ENCODE results near the gene MID1. TPM values are rescaled to one million over a fixed set of nuclear protein-coding genes. Genes with fewer than 3 reads are reported as not detected.

MID1 gene
- total RNA-seq, 2 experiments from 2014 or later = 0.28 to 0.70 TPM

DNA sequence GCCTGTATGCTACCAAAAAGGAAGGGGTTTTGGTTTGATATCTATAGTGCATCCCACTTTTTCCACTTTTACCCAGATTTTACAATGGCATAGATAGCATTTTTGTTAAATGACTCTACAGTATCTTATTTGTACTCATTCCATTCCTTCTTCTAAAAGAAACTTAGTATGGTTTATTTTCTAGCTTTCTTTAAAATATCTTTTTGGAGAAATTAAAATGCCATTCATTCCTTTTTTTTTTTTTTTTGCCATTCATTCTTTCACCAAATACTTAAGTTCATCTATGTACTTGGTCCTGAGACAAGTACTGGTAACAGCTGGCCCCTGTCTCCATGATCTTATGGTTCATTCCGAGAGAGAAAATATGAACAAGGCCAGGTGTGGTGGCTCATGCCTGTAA lies 49.1 kb downstream of the MID1 start:
- H3K4me1 Mint-ChIP-seq = no peaks in the 10 kb centered on the region
- no peaks in the 10 kb centered on the region for H3K9me3 Mint-ChIP-seq
- DNase-seq = no peak
- no peak overlapping the region for H3K27ac Mint-ChIP-seq
- H3K36me3 Mint-ChIP-seq = no peaks in the 10 kb centered on the region
- no peak overlapping the region for H3K4me3 Mint-ChIP-seq
- H3K27me3 Mint-ChIP-seq = peaks cover 4% of the 10 kb centered on the region

- Mint-ChIP-seq H3K9me3 (no peaks in the 10 kb centered on the region), H3K27me3 (peaks cover 4% of the 10 kb centered on the region), H3K27ac (no peak overlapping the region), H3K4me1 (no peaks in the 10 kb centered on the region), H3K36me3 (no peaks in the 10 kb centered on the region), H3K4me3 (no peak overlapping the region)
- DNase-seq = no peak
Measured at GRCh38 chrX:10570601-10571000, 49.8 kb downstream of the MID1 start.

DNA sequence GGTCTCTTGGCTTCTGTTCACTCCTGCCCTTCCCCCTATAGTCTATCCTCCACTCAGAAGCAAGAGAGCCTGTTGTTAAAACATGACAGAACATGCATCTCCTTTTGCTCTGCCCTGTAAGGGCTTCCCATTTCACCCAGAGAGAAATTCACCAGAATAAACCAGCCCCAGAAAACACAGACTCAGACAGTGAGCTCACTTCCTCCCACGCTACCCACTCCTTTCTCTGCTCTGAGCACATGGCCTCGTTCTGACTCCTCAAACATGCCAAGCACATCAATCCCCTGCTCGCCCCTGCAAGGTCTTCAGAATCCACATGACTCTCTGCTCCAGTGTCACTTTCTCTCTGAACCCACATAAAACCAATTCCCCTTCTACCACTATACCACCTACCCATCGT lies 50.4 kb downstream of the MID1 start:
- Mint-ChIP-seq H3K36me3 (no peaks in the 10 kb centered on the region), H3K27ac (no peak overlapping the region), H3K4me3 (no peak overlapping the region), H3K27me3 (peaks cover 4% of the 10 kb centered on the region), H3K9me3 (no peaks in the 10 kb centered on the region), H3K4me1 (no peaks in the 10 kb centered on the region)
- DNase-seq = no peak

- Mint-ChIP-seq H3K4me3 (no peak overlapping the region), H3K27ac (no peak overlapping the region), H3K27me3 (no peaks in the 10 kb centered on the region), H3K9me3 (no peaks in the 10 kb centered on the region), H3K4me1 (no peaks in the 10 kb centered on the region), H3K36me3 (no peaks in the 10 kb centered on the region)
- DNase-seq = no peak
Measured at GRCh38 chrX:10568428-10568827, 52.0 kb downstream of the MID1 start.

DNA sequence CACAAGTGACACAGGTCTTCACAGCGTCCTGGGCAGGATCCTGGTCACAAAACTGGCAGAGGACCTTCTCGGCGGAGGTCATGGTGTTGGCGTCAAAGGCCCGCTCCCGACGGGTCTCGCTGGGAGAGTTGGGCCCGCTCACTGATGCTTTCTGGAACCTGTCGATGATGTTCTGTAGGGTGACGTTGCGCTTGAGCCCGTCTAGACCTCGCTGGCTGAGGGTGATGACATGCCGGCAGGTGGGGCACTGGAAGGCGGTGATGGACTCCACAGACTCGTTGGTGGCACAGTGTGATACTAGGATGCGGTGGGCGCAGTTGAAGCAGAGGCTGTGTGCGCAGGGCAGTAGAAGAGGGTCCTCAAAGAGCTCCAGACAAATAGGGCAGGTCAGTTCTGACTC lies 53.2 kb downstream of the MID1 start:
- no peak for DNase-seq
- Mint-ChIP-seq H3K9me3 (no peaks in the 10 kb centered on the region), H3K27me3 (no peaks in the 10 kb centered on the region), H3K36me3 (no peaks in the 10 kb centered on the region), H3K4me3 (no peak overlapping the region), H3K27ac (no peak overlapping the region), H3K4me1 (no peaks in the 10 kb centered on the region)

DNA sequence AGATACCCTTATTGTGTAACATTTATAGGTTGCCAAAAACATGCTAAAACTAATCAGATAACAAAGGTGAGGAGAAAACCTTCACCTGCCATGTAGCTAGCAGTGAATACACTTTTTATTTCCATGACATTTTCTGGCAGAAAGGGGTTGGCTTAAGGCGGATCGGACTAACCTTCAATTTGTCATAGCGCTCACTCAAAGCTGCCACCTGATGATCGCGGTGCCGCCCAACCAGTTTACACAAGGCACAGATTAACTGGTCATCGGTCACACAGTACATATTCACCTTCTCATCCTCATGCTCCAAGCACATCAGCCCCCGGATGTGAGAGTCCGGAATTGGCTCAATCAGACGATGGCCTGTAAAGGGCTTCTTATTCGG lies 53.7 kb downstream of the MID1 start:
- Mint-ChIP-seq H3K4me3 (no peak overlapping the region), H3K36me3 (no peaks in the 10 kb centered on the region), H3K4me1 (no peaks in the 10 kb centered on the region), H3K27me3 (no peaks in the 10 kb centered on the region), H3K9me3 (no peaks in the 10 kb centered on the region), H3K27ac (no peak overlapping the region)
- no peak for DNase-seq

- H3K27me3 Mint-ChIP-seq = no peaks in the 10 kb centered on the region
- H3K36me3 Mint-ChIP-seq = no peaks in the 10 kb centered on the region
- H3K9me3 Mint-ChIP-seq = no peaks in the 10 kb centered on the region
- DNase-seq = no peak
- H3K4me3 Mint-ChIP-seq = no peak overlapping the region
- no peak overlapping the region for H3K27ac Mint-ChIP-seq
- no peaks in the 10 kb centered on the region for H3K4me1 Mint-ChIP-seq
Measured at GRCh38 chrX:10564484-10564883, 55.9 kb downstream of the MID1 start.

- H3K4me1 Mint-ChIP-seq = no peaks in the 10 kb centered on the region
- H3K36me3 Mint-ChIP-seq = no peaks in the 10 kb centered on the region
- no peak overlapping the region for H3K27ac Mint-ChIP-seq
- H3K9me3 Mint-ChIP-seq = no peaks in the 10 kb centered on the region
- DNase-seq = no peak
- H3K4me3 Mint-ChIP-seq = no peak overlapping the region
- no peaks in the 10 kb centered on the region for H3K27me3 Mint-ChIP-seq
Measured at GRCh38 chrX:10557166-10557565, 63.2 kb downstream of the MID1 start.

GRCh38 chrX:10556405-10556804 lies 64.0 kb downstream of the MID1 start:
- Mint-ChIP-seq H3K4me1 (no peaks in the 10 kb centered on the region), H3K27me3 (no peaks in the 10 kb centered on the region), H3K36me3 (no peaks in the 10 kb centered on the region), H3K4me3 (no peak overlapping the region), H3K9me3 (peaks cover 1% of the 10 kb centered on the region), H3K27ac (no peak overlapping the region)
- no peak for DNase-seq

GRCh38 chrX:10555846-10556245 lies 64.5 kb downstream of the MID1 start:
- Mint-ChIP-seq H3K9me3 (peaks cover 1% of the 10 kb centered on the region), H3K36me3 (no peaks in the 10 kb centered on the region), H3K4me3 (no peak overlapping the region), H3K4me1 (no peaks in the 10 kb centered on the region), H3K27me3 (no peaks in the 10 kb centered on the region), H3K27ac (no peak overlapping the region)
- DNase-seq = no peak

DNA sequence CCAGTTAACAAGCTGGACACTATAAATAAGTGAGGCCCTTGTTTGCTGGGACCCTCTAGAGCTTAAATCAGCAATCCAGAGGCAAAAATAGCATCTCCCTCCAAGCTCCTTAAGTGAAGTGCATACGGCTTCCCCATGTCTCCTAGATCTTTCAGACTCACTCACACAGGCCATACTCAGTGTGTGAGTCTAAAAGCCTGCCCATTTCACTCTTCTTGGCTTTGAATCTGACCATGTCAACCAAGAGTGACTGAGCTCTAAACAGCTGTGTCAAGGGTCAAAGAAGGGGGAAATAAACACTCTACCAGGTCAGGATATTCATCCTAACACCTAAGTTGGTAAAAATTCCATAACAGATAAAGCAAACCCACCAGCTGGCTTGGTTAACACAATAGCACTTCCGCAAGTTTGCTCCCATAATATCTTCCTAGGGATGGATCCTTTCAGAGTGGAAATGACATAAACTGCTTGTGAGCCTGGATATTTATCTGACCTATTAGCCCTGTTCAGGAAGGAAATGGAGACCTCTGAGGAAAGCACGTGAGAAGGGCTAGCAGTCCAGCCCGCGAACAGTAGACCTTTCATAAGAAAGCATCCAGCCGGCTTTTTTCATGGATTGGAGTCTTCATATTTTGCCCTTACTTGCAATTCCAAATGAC lies 65.6 kb downstream of the MID1 start:
- Mint-ChIP-seq H3K27me3 (no peaks in the 10 kb centered on the region), H3K4me1 (no peaks in the 10 kb centered on the region), H3K4me3 (no peak overlapping the region)

DNA sequence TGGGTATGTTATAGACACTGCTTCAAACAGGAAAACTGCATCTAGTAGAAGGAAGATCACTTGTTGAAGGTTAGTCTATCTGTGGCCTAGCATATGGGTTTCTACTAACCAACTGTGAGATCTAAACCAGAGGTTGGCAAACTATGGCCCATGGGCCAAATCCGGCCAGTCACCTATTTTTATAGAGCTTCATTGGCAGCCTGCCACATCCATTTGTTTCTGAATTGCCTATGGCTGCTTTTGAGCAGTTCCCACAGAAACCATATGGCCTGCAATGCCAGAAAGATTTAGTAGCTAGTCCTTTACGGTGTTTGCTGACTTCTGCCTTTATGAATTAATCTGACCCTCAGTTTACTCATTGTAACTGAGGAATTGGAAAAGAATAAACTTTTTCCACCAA lies 71.1 kb downstream of the MID1 start:
- no peak for DNase-seq
- Mint-ChIP-seq H3K27ac (no peak overlapping the region), H3K9me3 (peaks cover 1% of the 10 kb centered on the region), H3K4me1 (no peaks in the 10 kb centered on the region), H3K4me3 (no peak overlapping the region), H3K27me3 (no peaks in the 10 kb centered on the region), H3K36me3 (no peaks in the 10 kb centered on the region)

More for the DNA sequence above, 65.6 kb downstream of the MID1 start:
- no peak overlapping the region for H3K27ac Mint-ChIP-seq
- no peak for DNase-seq
- no peaks in the 10 kb centered on the region for H3K36me3 Mint-ChIP-seq
- H3K9me3 Mint-ChIP-seq = peaks cover 1% of the 10 kb centered on the region

DNA sequence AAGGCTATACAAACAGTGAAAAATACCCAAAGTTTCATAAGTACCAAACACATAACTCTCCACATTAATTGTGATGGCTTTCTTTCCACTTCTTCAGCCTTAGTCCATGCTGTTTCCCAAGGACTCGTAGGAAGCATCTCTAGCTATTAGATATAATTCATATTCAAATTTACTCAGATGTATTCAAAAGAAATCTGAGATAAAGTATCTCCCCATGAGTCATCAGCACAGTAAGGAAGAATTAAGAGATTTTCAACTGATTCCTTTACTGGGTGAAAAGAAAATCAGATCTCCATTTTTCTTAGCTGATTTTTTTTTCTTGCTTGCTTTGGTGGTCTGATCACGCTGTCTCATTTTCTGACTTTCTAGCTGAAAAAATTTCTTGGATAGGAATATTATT lies 71.7 kb downstream of the MID1 start:
- Mint-ChIP-seq H3K27me3 (no peaks in the 10 kb centered on the region), H3K4me1 (no peaks in the 10 kb centered on the region), H3K27ac (no peak overlapping the region), H3K9me3 (peaks cover 1% of the 10 kb centered on the region), H3K4me3 (no peak overlapping the region), H3K36me3 (no peaks in the 10 kb centered on the region)
- DNase-seq = no peak

GRCh38 chrX:10545882-10546281 lies 74.5 kb downstream of the MID1 start:
- Mint-ChIP-seq H3K36me3 (no peaks in the 10 kb centered on the region), H3K9me3 (no peaks in the 10 kb centered on the region), H3K27me3 (no peaks in the 10 kb centered on the region), H3K4me1 (no peaks in the 10 kb centered on the region), H3K27ac (no peak overlapping the region), H3K4me3 (no peak overlapping the region)
- DNase-seq = no peak

DNA sequence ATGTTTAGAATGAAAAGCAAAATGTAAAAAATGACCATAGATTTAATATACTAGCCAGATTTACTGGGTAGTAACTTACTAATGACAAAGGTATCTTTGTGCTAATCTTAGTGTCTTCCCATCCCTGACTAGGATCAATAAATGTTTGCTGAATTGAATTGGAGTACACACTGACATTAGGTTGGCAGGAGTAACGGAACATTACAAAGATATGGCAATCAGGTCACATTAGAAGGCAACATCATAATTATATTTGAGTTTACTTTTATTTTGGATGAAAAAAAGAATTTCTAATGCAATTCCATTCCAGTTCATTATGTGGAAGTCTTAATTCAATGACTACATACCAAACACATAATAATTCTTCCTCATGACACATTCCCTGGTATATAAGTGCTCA lies 77.8 kb downstream of the MID1 start:
- DNase-seq = no peak
- Mint-ChIP-seq H3K36me3 (no peaks in the 10 kb centered on the region), H3K4me3 (no peak overlapping the region), H3K27ac (no peak overlapping the region), H3K9me3 (no peaks in the 10 kb centered on the region), H3K4me1 (no peaks in the 10 kb centered on the region), H3K27me3 (no peaks in the 10 kb centered on the region)

GRCh38 chrX:10538831-10539230 lies 81.6 kb downstream of the MID1 start:
- no peaks in the 10 kb centered on the region for H3K36me3 Mint-ChIP-seq
- DNase-seq = no peak
- H3K27me3 Mint-ChIP-seq = no peaks in the 10 kb centered on the region
- no peak overlapping the region for H3K4me3 Mint-ChIP-seq
- no peak overlapping the region for H3K27ac Mint-ChIP-seq
- H3K4me1 Mint-ChIP-seq = no peaks in the 10 kb centered on the region
- no peaks in the 10 kb centered on the region for H3K9me3 Mint-ChIP-seq

GRCh38 chrX:10537308-10537707 lies 83.1 kb downstream of the MID1 start:
- H3K4me3 Mint-ChIP-seq = no peak overlapping the region
- no peak for DNase-seq
- no peaks in the 10 kb centered on the region for H3K9me3 Mint-ChIP-seq
- H3K36me3 Mint-ChIP-seq = no peaks in the 10 kb centered on the region
- H3K27me3 Mint-ChIP-seq = no peaks in the 10 kb centered on the region
- no peak overlapping the region for H3K27ac Mint-ChIP-seq
- no peaks in the 10 kb centered on the region for H3K4me1 Mint-ChIP-seq
